Smooth muscle cell (in vitro differentiated cells): Measurements from ENCODE around the gene COL5A3. TPM values are rescaled to one million over a fixed set of nuclear protein-coding genes. Genes with fewer than 3 reads are reported as not detected.

Experiments
- DNase-seq: peaks from one replicate; lab custom pipeline; 2025; ENCODE audit not compliant: unreplicated experiment; lab: John Stamatoyannopoulos, UW
- H2AFZ ChIP-seq: fragments of 200-600 bp; sonication (generic); 2 replicates; pipeline ENCODE4 v1.6.0; 2016; ENCODE audit warnings: antibody characterized with exemption, low read depth, mild to moderate bottlenecking
- H3F3A ChIP-seq: fragments of 200-600 bp; sonication (generic); 2 replicates; pipeline ENCODE4 v1.6.0; 2017; ENCODE audit warnings: antibody characterized with exemption, low read depth
- H3K27ac ChIP-seq: fragments of 200-600 bp; sonication (generic); 2 replicates; pipeline ENCODE4 v1.5.1; 2016; ENCODE audit warnings: low read depth, mild to moderate bottlenecking
- H3K27me3 ChIP-seq: fragments of 200-600 bp; sonication (generic); 2 replicates; pipeline ENCODE4 v1.6.1; 2016; ENCODE audit warnings: low read depth, mild to moderate bottlenecking
- H3K36me3 ChIP-seq: fragments of 200-600 bp; sonication (generic); 2 replicates; pipeline ENCODE4 v1.5.1; 2016; ENCODE audit warnings: low read depth
- H3K4me1 ChIP-seq: fragments of 200-600 bp; sonication (generic); 2 replicates; pipeline ENCODE4 v1.5.1; 2016; ENCODE audit warnings: low read depth
- H3K4me2 ChIP-seq: fragments of 200-600 bp; sonication (generic); 2 replicates; pipeline ENCODE4 v1.6.0; 2016; ENCODE audit warnings: mild to moderate bottlenecking
- H3K4me3 ChIP-seq: fragments of 200-600 bp; sonication (generic); 2 replicates; pipeline ENCODE4 v1.5.1; 2016; ENCODE audit warnings: mild to moderate bottlenecking
- H3K79me2 ChIP-seq: fragments of 200-600 bp; sonication (generic); 2 replicates; pipeline ENCODE4 v1.6.0; 2016; ENCODE audit warnings: low read depth, mild to moderate bottlenecking
- H3K9ac ChIP-seq: fragments of 200-600 bp; sonication (generic); 2 replicates; pipeline ENCODE4 v1.6.0; 2016; ENCODE audit warnings: low read depth
- H3K9me3 ChIP-seq: fragments of 200-600 bp; sonication (generic); replicated peaks from 2 replicates; pipeline ENCODE4 v1.5.1; 2016; ENCODE audit warnings: low read depth
- H4K20me1 ChIP-seq: fragments of 200-600 bp; sonication (generic); 2 replicates; pipeline ENCODE4 v1.6.0; 2016; ENCODE audit warnings: low read depth
- CTCF ChIP-seq: fragments of 200-600 bp; sonication (generic); IDR thresholded peaks from 2 replicates; pipeline ENCODE4 v1.5.1; 2017; ENCODE audit warnings: borderline replicate concordance, mild to moderate bottlenecking, antibody characterized with exemption; ENCODE audit not compliant: insufficient read depth, poor library complexity, severe bottlenecking
- WGBS: methylation state at CpG from one replicate; pipeline ENCODE4 v1.1.7; 2016; ENCODE audit warnings: low lambda C conversion rate; 5-methylcytosine and 5-hydroxymethylcytosine counted together
- polyA plus RNA-seq: library from polyadenylated mRNA; unstranded; fragments of >200 nt; fragmentation: Nextera tagmentation; extraction: Ambion mirVana; gene quantifications from 2 replicates; pipeline ENCODE4 v1.2.1, GENCODE V29; 2016
- total RNA-seq: library from RNA; depleted of rRNA; stranded (reverse); fragments of >200 nt; gene quantifications from 2 replicates; pipeline ENCODE4 v1.2.3, GENCODE V29; 2014

COL5A3 gene
- total and polyA plus RNA-seq, 2 experiments from 2014 or later: 12.8 to 14.4 TPM

GRCh38 chr19:10013834-10014618 lies 3.7 kb upstream of the COL5A3 start:
- no peak overlapping the region for H3K9ac ChIP-seq
- H3K9me3 ChIP-seq: no peaks in the 10 kb centered on the region
- peaks cover 34% of the 10 kb centered on the region for H3K27me3 ChIP-seq
- DNase-seq: no peak
- no peaks in the 10 kb centered on the region for H4K20me1 ChIP-seq
- WGBS: 61% methylated on average over 6 of the region's 6 CpGs
- H3K4me3 ChIP-seq: no peak overlapping the region
- no peak overlapping the region for H2AFZ ChIP-seq
- H3K4me1 ChIP-seq: peaks cover 3% of the 10 kb centered on the region
- H3F3A ChIP-seq: peaks cover 5% of the 10 kb centered on the region
- no peak overlapping the region for H3K4me2 ChIP-seq
- H3K27ac ChIP-seq: no peak overlapping the region
- no peaks in the 10 kb centered on the region for H3K36me3 ChIP-seq
- no peak for TF ChIP-seq CTCF
- H3K79me2 ChIP-seq: no peaks in the 10 kb centered on the region

- no peak within 1 kb of the TSS for H3K27ac ChIP-seq
- H3K9ac ChIP-seq: no peak within 1 kb of the TSS
- no peaks in the 10 kb centered on the region for H3K79me2 ChIP-seq
- peaks cover 3% of the 10 kb centered on the region for H3K4me1 ChIP-seq
- no peak within 1 kb of the TSS for H3K4me3 ChIP-seq
- H3K27me3 ChIP-seq: peaks cover 34% of the 10 kb centered on the region
- no peak for TF ChIP-seq CTCF
- peaks cover 5% of the 10 kb centered on the region for H3F3A ChIP-seq
- no peak for DNase-seq
- H4K20me1 ChIP-seq: no peaks in the 10 kb centered on the region
- no peaks in the 10 kb centered on the region for H3K36me3 ChIP-seq
- H3K9me3 ChIP-seq: no peaks in the 10 kb centered on the region
- WGBS: 88% methylated on average over 10 of the region's 10 CpGs
- no peak within 1 kb of the TSS for H3K4me2 ChIP-seq
- H2AFZ ChIP-seq: no peak within 1 kb of the TSS
These were observed 3.0 kb upstream of the COL5A3 start, which contains the start of gene RDH8 for GRCh38 chr19:10013316-10013715. Gene RDH8, plus strand, starts transcription at chr19:10013483. Its CDS starts 15 bp downstream, at chr19:10013498.

GRCh38 chr19:10011974-10012373 lies 1.7 kb upstream of the COL5A3 start:
- Histone ChIP-seq H3K9me3 (no peaks in the 10 kb centered on the region), H3K4me3 (no peak overlapping the region), H3K4me2 (no peak overlapping the region), H3K79me2 (no peaks in the 10 kb centered on the region), H2AFZ (no peak overlapping the region), H3K27ac (no peak overlapping the region), H3K9ac (no peak overlapping the region), H3K4me1 (peaks cover 3% of the 10 kb centered on the region), H3K27me3 (peaks cover 34% of the 10 kb centered on the region), H3K36me3 (no peaks in the 10 kb centered on the region), H3F3A (peaks cover 10% of the 10 kb centered on the region), H4K20me1 (no peaks in the 10 kb centered on the region)
- TF ChIP-seq CTCF: no peak
- whole genome bisulfite sequencing: 61% methylated on average over 4 of the region's 7 CpGs
- no peak for DNase-seq

- H3K4me1 ChIP-seq: peaks cover 3% of the 10 kb centered on the region
- H2AFZ ChIP-seq: no peak overlapping the region
- no peaks in the 10 kb centered on the region for H4K20me1 ChIP-seq
- no peak for TF ChIP-seq CTCF
- 94% methylated on average over 9 of the region's 9 CpGs for WGBS
- H3K4me3 ChIP-seq: no peak overlapping the region
- no peaks in the 10 kb centered on the region for H3K79me2 ChIP-seq
- H3K36me3 ChIP-seq: no peaks in the 10 kb centered on the region
- no peak for DNase-seq
- no peak overlapping the region for H3K27ac ChIP-seq
- H3K27me3 ChIP-seq: peaks cover 34% of the 10 kb centered on the region
- H3K9me3 ChIP-seq: no peaks in the 10 kb centered on the region
- H3F3A ChIP-seq: peaks cover 16% of the 10 kb centered on the region
- no peak overlapping the region for H3K4me2 ChIP-seq
- H3K9ac ChIP-seq: no peak overlapping the region
These were observed 635 bp upstream of the COL5A3 start for GRCh38 chr19:10010939-10011338.
